Esophagus squamous epithelium (tissue), 4 donors: ENCODE data around the gene AZIN2.

Experiments used
- POLR2A ChIP-seq, 4 donors: fragments of 450-650 bp; IDR thresholded peaks; one replicate each; pipeline ENCODE4 v1.6.1; 2017; ENCODE audit warnings: antibody characterized with exemption in 4 of 4, mild to moderate bottlenecking in 4 of 4, moderate library complexity in 3 of 4
- TF ChIP-seq, protein P1 (sequence below), 6 experiments: fragments of 450-650 bp in 4 of 6; fragments of 200-600 bp in 2 of 6; sonication (generic) in 2 of 6; IDR thresholded peaks; one replicate each; pipeline ENCODE4 v1.5.1; 2016 to 2019; ENCODE audit warnings: antibody characterized with exemption in 6 of 6, mild to moderate bottlenecking in 4 of 6, moderate library complexity in 4 of 6

DNA sequence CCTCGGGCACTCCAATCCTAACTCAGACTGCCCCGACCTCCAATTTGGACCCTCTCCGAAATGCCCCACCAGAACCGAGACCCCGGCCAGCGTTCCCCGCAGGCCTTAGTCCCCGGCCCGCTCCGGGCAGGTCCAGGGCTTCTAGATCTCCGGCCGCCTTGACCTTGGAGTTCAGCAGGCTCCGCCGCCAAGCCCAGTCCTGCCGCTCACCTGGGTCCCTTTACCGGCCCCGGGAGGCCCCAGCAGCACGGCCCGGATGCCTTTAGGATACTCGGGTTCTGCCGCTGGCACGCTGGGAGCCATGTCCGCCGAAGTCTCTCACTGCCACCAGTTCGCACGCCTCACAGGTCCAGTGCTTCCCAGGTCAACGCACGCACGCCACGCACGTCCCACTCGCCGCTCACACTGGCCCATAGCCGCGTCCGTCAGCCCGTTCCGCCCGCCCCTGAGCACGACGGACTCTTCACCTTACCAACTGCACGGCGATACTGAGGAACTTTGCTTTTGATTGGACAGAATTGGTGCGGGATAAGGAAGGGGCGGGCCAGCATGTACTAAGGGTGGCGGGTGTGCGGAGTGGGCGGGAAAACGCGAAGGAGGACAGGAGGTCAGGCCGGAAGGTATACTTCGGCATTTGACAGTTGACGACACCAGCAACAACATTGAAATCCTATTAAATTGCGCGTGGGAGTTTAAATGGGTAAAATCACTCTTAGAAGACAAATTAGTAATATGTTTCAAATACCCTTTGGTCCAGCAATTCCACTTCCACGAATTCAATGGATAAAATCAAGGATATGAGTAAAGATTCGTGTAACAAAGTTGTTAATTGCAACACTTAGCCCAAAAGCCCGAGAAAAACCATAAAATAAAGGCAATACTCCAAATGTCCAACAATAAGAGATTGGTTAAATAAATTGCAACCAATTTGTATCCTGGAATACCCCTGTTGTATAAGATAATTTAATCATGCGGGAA lies 44.1 kb upstream of the AZIN2 start, which contains the start of gene AK2:
- TF ChIP-seq, protein P1, sequence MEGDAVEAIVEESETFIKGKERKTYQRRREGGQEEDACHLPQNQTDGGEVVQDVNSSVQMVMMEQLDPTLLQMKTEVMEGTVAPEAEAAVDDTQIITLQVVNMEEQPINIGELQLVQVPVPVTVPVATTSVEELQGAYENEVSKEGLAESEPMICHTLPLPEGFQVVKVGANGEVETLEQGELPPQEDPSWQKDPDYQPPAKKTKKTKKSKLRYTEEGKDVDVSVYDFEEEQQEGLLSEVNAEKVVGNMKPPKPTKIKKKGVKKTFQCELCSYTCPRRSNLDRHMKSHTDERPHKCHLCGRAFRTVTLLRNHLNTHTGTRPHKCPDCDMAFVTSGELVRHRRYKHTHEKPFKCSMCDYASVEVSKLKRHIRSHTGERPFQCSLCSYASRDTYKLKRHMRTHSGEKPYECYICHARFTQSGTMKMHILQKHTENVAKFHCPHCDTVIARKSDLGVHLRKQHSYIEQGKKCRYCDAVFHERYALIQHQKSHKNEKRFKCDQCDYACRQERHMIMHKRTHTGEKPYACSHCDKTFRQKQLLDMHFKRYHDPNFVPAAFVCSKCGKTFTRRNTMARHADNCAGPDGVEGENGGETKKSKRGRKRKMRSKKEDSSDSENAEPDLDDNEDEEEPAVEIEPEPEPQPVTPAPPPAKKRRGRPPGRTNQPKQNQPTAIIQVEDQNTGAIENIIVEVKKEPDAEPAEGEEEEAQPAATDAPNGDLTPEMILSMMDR (IDR thresholded peaks at IDR 0.05): no peak
- TF ChIP-seq POLR2A (IDR thresholded peaks at IDR 0.05): peak in 2 of 4 donors; percentile 59 to 75
